Body of pancreas (tissue), 4 donors: ENCODE data around the gene SOX6. TPM values are rescaled to one million over a fixed set of nuclear protein-coding genes. Genes with fewer than 3 reads are reported as not detected.

Experiments used
- ATAC-seq: fragments of 150-250 bp; one replicate; pipeline ENCODE4 v1.9.1; 2016
- DNase-seq, 4 donors: peaks; one replicate each; pipeline ENCODE4 v3.0.0-alpha.2; 2019
- H3K27ac ChIP-seq, 4 donors: fragments of 200-600 bp; sonication (generic); 1 replicate in 3 of 4; 2 replicates in 1 of 4; pipeline versions ENCODE4 v1.5.1 to v1.6.1; 2016 to 2019; ENCODE audit warnings: mild to moderate bottlenecking in 1 of 4, mixed read lengths in 1 of 4, moderate library complexity in 1 of 4
- H3K27me3 ChIP-seq, 2 donors: fragments of 200-600 bp; sonication (generic); one replicate each; pipeline ENCODE4 v1.6.0; 2016; ENCODE audit warnings: mild to moderate bottlenecking in 1 of 2
- H3K36me3 ChIP-seq, 2 donors: fragments of 200-600 bp; sonication (generic); replicated peaks in 1 of 2; 2 replicates each; pipeline ENCODE4 v1.5.1; 2016; ENCODE audit warnings: low read depth in 2 of 2; ENCODE audit not compliant: insufficient read depth in 1 of 2
- H3K4me1 ChIP-seq: fragments of 200-600 bp; sonication (generic); one replicate; pipeline ENCODE4 v1.6.0; 2016
- H3K4me3 ChIP-seq, 2 donors: fragments of 200-600 bp; sonication (generic); 1 replicate in 1 of 2; 2 replicates in 1 of 2; pipeline ENCODE4 v1.5.1; 2016 to 2019
- H3K9me3 ChIP-seq, 3 donors: fragments of 200-600 bp; sonication (generic); 1 replicate in 2 of 3; 2 replicates in 1 of 3; pipeline ENCODE4 v1.5.1; 2016
- CTCF ChIP-seq, 7 experiments: fragments of 450-650 bp in 4 of 7; fragments of 200-600 bp in 3 of 7; sonication (generic) in 3 of 7; IDR thresholded peaks; one replicate each; pipeline ENCODE4 v1.5.1; 2016 to 2019; ENCODE audit warnings: antibody characterized with exemption in 7 of 7
- POLR2A ChIP-seq, 3 donors: fragments of 450-650 bp; IDR thresholded peaks; one replicate each; pipeline ENCODE4 v1.6.1; 2016; ENCODE audit warnings: antibody characterized with exemption in 3 of 3, mild to moderate bottlenecking in 2 of 3
- whole genome bisulfite sequencing, 2 donors: methylation state at CpG; one replicate each; pipeline ENCODE4 v1.1.5; 2017; 5-methylcytosine and 5-hydroxymethylcytosine counted together
- intact Hi-C: fragments of 100-400 bp; cut with DNase I; formaldehyde crosslinking; loops from one replicate; pipeline ENCODE4 v1.15.1; 2023
- total RNA-seq, 2 donors: library from RNA; depleted of rRNA; stranded (reverse); fragments of >200 nt; gene quantifications; one replicate each; pipeline ENCODE4 v1.1.0, GENCODE V29; 2016

SOX6 gene
- total RNA-seq, 2 donors from 2014 or later = 21.4 to 23.6 TPM

- no peak for TF ChIP-seq CTCF (IDR thresholded peaks at IDR 0.05)
- no peak for TF ChIP-seq POLR2A (IDR thresholded peaks at IDR 0.05)
- Histone ChIP-seq H3K9me3 (no peaks in the 10 kb centered on the region), H3K27me3 (no peaks in the 10 kb centered on the region), H3K4me3 (no peak overlapping the region), H3K4me1 (no peaks in the 10 kb centered on the region), H3K27ac (no peak overlapping the region), H3K36me3 (no peaks in the 10 kb centered on the region)
- intact Hi-C loops = no loop called here
- no peak for DNase-seq
- no peak for ATAC-seq
- WGBS, 2 donors = 74 to 80% methylated on average over 3 of the region's 3 CpGs
These were observed 232.0 kb downstream of the SOX6 start for GRCh38 chr11:16124390-16124789.

GRCh38 chr11:16121853-16122252, 234.5 kb downstream of the SOX6 start:
- Histone ChIP-seq H3K27me3 (no peaks in the 10 kb centered on the region), H3K27ac (no peak overlapping the region), H3K36me3 (no peaks in the 10 kb centered on the region), H3K4me3 (no peak overlapping the region), H3K9me3 (no peaks in the 10 kb centered on the region), H3K4me1 (no peaks in the 10 kb centered on the region)
- TF ChIP-seq POLR2A (IDR thresholded peaks at IDR 0.05) (no peak), CTCF (IDR thresholded peaks at IDR 0.05) (no peak)
- no peak for ATAC-seq
- WGBS, 2 donors = 92 to 93% methylated on average over 1 of the region's 1 CpG
- intact Hi-C loops = no loop called here
- DNase-seq = no peak

- no peak overlapping the region for H3K4me3 ChIP-seq
- H3K27ac ChIP-seq = no peak overlapping the region
- ATAC-seq (no peak), DNase-seq (no peak)
- intact Hi-C loops = no loop called here
- no peaks in the 10 kb centered on the region for H3K9me3 ChIP-seq
- H3K27me3 ChIP-seq = no peaks in the 10 kb centered on the region
- H3K4me1 ChIP-seq = peaks cover 8% of the 10 kb centered on the region
- TF ChIP-seq CTCF (IDR thresholded peaks at IDR 0.05) = no peak
- TF ChIP-seq POLR2A (IDR thresholded peaks at IDR 0.05) = no peak
- H3K36me3 ChIP-seq = no peaks in the 10 kb centered on the region
These were observed 236.3 kb downstream of the SOX6 start for GRCh38 chr11:16120008-16120407.

GRCh38 chr11:16117989-16118756, 238.2 kb downstream of the SOX6 start:
- no peak for DNase-seq
- WGBS, 2 donors = 64 to 65% methylated on average over 4 of the region's 4 CpGs
- TF ChIP-seq CTCF (IDR thresholded peaks at IDR 0.05) (no peak), POLR2A (IDR thresholded peaks at IDR 0.05) (no peak)
- Histone ChIP-seq H3K27me3 (no peaks in the 10 kb centered on the region), H3K36me3 (no peaks in the 10 kb centered on the region), H3K9me3 (no peaks in the 10 kb centered on the region), H3K4me3 (no peak overlapping the region), H3K27ac (no peak overlapping the region), H3K4me1 (peaks cover 24% of the 10 kb centered on the region)
- no peak for ATAC-seq
- intact Hi-C loops = no loop called here
